ENCODE data around the gene AUTS2.

Gene AUTS2

GRCh38 chr7:70734411-70734810, 1136.1 kb downstream of the AUTS2 start:
- no peak overlapping the region for H3K4me3 ChIP-seq (replicated peaks in 1 of 2; ENCODE audit: low read depth in 2 of 2, low read length in 2 of 2)
- DNase-seq (ENCODE audit: low read depth in 2 of 2): no peak

GRCh38 chr7:70735313-70735712, 1137.0 kb downstream of the AUTS2 start:
- H3K4me3 ChIP-seq (replicated peaks in 1 of 2; ENCODE audit: low read depth in 2 of 2, low read length in 2 of 2): no peak overlapping the region
- DNase-seq (ENCODE audit: low read depth in 2 of 2): no peak
- no peak for TF ChIP-seq CTCF (IDR thresholded peaks at IDR 0.05; ENCODE audit: low read depth, low read length)

More at GRCh38 chr7:70734411-70734810, 1136.1 kb downstream of the AUTS2 start:
- no peak for TF ChIP-seq CTCF (IDR thresholded peaks at IDR 0.05; ENCODE audit: low read depth, low read length)

- peak overlapping the region; percentile 20 to 39 for H3K4me3 ChIP-seq (replicated peaks in 1 of 2; ENCODE audit: low read depth in 2 of 2, low read length in 2 of 2)
- TF ChIP-seq CTCF (IDR thresholded peaks at IDR 0.05; ENCODE audit: low read depth, low read length): no peak
- peak; percentile 60 to 67 for DNase-seq (ENCODE audit: low read depth in 2 of 2)
These were observed 1138.6 kb downstream of the AUTS2 start for GRCh38 chr7:70736715-70737460.

- peak; percentile 38 to 41 for DNase-seq (ENCODE audit: low read depth in 2 of 2)
These were observed 1140.0 kb downstream of the AUTS2 start for GRCh38 chr7:70738151-70738885.

GRCh38 chr7:70739646-70740210, 1141.5 kb downstream of the AUTS2 start:
- no peak for DNase-seq (ENCODE audit: low read depth in 2 of 2)
- TF ChIP-seq CTCF (IDR thresholded peaks at IDR 0.05; ENCODE audit: low read depth, low read length): no peak
- H3K4me3 ChIP-seq (replicated peaks in 1 of 2; ENCODE audit: low read depth in 2 of 2, low read length in 2 of 2): no peak overlapping the region

More at GRCh38 chr7:70738151-70738885, 1140.0 kb downstream of the AUTS2 start:
- no peak for TF ChIP-seq CTCF (IDR thresholded peaks at IDR 0.05; ENCODE audit: low read depth, low read length)
- H3K4me3 ChIP-seq (replicated peaks in 1 of 2; ENCODE audit: low read depth in 2 of 2, low read length in 2 of 2): no peak overlapping the region

- H3K4me3 ChIP-seq (replicated peaks in 1 of 2; ENCODE audit: low read depth in 2 of 2, low read length in 2 of 2): no peak overlapping the region
- no peak for DNase-seq (ENCODE audit: low read depth in 2 of 2)
- no peak for TF ChIP-seq CTCF (IDR thresholded peaks at IDR 0.05; ENCODE audit: low read depth, low read length)
These were observed 1143.4 kb downstream of the AUTS2 start for GRCh38 chr7:70741666-70742065.
